SK-N-MC (cell line): Measurements from ENCODE around the gene PCSK5.
"Not testable (repeated sequence)": the region's sequence is repeated elsewhere in the genome, so short reads cannot be mapped to it uniquely, and the experiment has no call there.

Experiments used
- DNase-seq: peaks from one replicate; pipeline ENCODE4 v3.0.0-alpha.2; 2011; ENCODE audit warnings: low read depth, low spot score
- H3K27ac ChIP-seq: fragments of 200-600 bp; sonication (generic); 2 replicates; pipeline ENCODE4 v1.5.1; 2016; ENCODE audit warnings: mixed run types
- H3K36me3 ChIP-seq: fragments of 200-600 bp; sonication (generic); 2 replicates; pipeline ENCODE4 v1.6.1; 2017; ENCODE audit warnings: antibody characterized with exemption, low read length, mixed read lengths; ENCODE audit not compliant: insufficient read depth
- H3K4me3 ChIP-seq: fragments of 200-600 bp; sonication (generic); 2 replicates; pipeline ENCODE4 v1.5.1; 2016
- H3K9ac ChIP-seq: fragments of 200-600 bp; sonication (generic); 2 replicates; pipeline ENCODE4 v1.8.0; 2017; ENCODE audit warnings: mixed run types, mixed read lengths; ENCODE audit not compliant: insufficient read length
- H3K9me3 ChIP-seq: fragments of 200-600 bp; sonication (generic); 2 replicates; pipeline ENCODE4 v1.6.1; 2017; ENCODE audit warnings: low read depth, mild to moderate bottlenecking, antibody characterized with exemption, low read length, moderate library complexity, mixed read lengths
- EZH2 ChIP-seq: fragments of 200-600 bp; sonication (generic); IDR thresholded peaks from one replicate; pipeline ENCODE4 v1.6.1; 2017; ENCODE audit warnings: antibody characterized with exemption
- FOXP2 ChIP-seq: optimal IDR thresholded peaks from 2 replicates; pipeline ENCODE3; 2011; ENCODE audit warnings: mild to moderate bottlenecking, moderate library complexity; ENCODE audit not compliant: insufficient read depth; ENCODE audit errors: extremely low read length, control extremely low read depth
- POLR2AphosphoS5 ChIP-seq: IDR thresholded peaks from 2 replicates; pipeline ENCODE4 v1.6.1; 2012; ENCODE audit warnings: mild to moderate bottlenecking, low read depth, low read length, borderline replicate concordance

PCSK5 gene

GRCh38 chr9:76310577-76310976, 420.1 kb downstream of the PCSK5 start:
- Histone ChIP-seq H3K9ac (no peak overlapping the region), H3K36me3 (no peaks in the 10 kb centered on the region), H3K27ac (no peak overlapping the region), H3K4me3 (no peak overlapping the region), H3K9me3 (no peaks in the 10 kb centered on the region)
- no peak for TF ChIP-seq FOXP2
- TF ChIP-seq POLR2AphosphoS5: no peak
- TF ChIP-seq EZH2: no peak
- no peak for DNase-seq

- TF ChIP-seq POLR2AphosphoS5 (no peak), EZH2 (no peak), FOXP2 (no peak)
Measured at GRCh38 chr9:76310991-76311390, 420.5 kb downstream of the PCSK5 start.

GRCh38 chr9:76311537-76311936, 421.1 kb downstream of the PCSK5 start:
- TF ChIP-seq FOXP2 (no peak), EZH2 (no peak), POLR2AphosphoS5 (no peak)
- no peak for DNase-seq
- Histone ChIP-seq H3K4me3 (no peak overlapping the region), H3K9me3 (no peaks in the 10 kb centered on the region), H3K27ac (no peak overlapping the region), H3K36me3 (no peaks in the 10 kb centered on the region), H3K9ac (no peak overlapping the region)

More at GRCh38 chr9:76310991-76311390, 420.5 kb downstream of the PCSK5 start:
- no peak for DNase-seq
- Histone ChIP-seq H3K27ac (no peak overlapping the region), H3K36me3 (no peaks in the 10 kb centered on the region), H3K9me3 (no peaks in the 10 kb centered on the region), H3K9ac (no peak overlapping the region), H3K4me3 (no peak overlapping the region)

DNA sequence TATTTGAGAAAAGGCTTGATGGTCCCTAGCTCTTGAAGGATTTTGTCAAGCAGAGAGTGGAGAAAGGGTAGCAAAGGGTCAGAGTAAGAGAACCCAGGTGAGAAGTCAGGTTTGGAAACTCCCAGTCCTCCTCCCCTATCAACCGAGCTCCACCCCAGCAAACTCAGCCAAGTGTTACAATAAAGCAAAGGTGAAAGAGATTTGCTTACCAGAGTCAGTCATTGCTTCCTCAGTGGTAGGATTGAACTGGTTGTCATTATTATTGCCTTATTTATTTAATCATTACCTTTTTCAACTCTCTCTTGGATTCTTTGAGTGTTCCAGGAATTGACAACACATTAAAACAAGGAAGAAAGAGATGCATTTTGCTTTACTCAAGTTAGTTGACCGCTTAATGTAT, 423.3 kb downstream of the PCSK5 start:
- Histone ChIP-seq H3K9me3 (no peaks in the 10 kb centered on the region), H3K4me3 (no peak overlapping the region), H3K27ac (no peak overlapping the region), H3K9ac (no peak overlapping the region), H3K36me3 (no peaks in the 10 kb centered on the region)
- TF ChIP-seq POLR2AphosphoS5 (no peak), FOXP2 (no peak), EZH2 (no peak)
- DNase-seq: no peak

DNA sequence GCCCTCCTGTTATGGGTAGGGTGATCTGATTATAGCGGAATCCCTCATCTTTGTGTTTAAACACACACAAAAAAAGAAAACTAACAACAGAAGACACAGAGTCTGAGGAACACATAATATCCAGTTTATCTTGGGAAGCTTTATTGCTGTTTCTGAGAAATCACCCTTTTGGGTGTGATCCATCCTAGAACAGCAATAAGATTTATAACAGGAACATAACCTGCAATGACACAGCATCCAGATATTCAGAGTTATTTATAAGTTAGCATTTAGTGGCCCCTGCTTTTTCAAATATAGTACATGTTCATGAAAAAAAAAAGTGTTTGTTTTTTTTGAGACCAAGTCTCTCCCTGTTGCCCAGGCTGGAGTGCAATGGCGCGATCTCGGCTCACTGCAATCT, 423.8 kb downstream of the PCSK5 start:
- H3K4me3 ChIP-seq: no peak overlapping the region
- DNase-seq: no peak
- TF ChIP-seq EZH2 (no peak), FOXP2 (no peak), POLR2AphosphoS5 (no peak)
- H3K27ac ChIP-seq: no peak overlapping the region
- no peaks in the 10 kb centered on the region for H3K9me3 ChIP-seq
- no peaks in the 10 kb centered on the region for H3K36me3 ChIP-seq
- H3K9ac ChIP-seq: no peak overlapping the region

- no peaks in the 10 kb centered on the region for H3K36me3 ChIP-seq
- no peak overlapping the region for H3K9ac ChIP-seq
- no peak overlapping the region for H3K27ac ChIP-seq
- TF ChIP-seq EZH2 (no peak), FOXP2 (no peak), POLR2AphosphoS5 (no peak)
- no peak overlapping the region for H3K4me3 ChIP-seq
- H3K9me3 ChIP-seq: no peaks in the 10 kb centered on the region
- DNase-seq: no peak
Measured at GRCh38 chr9:76316069-76316468, 425.6 kb downstream of the PCSK5 start.

GRCh38 chr9:76319466-76319865, 429.0 kb downstream of the PCSK5 start:
- not testable (repeated sequence) for H3K36me3 ChIP-seq, H3K9me3 ChIP-seq, H3K27ac ChIP-seq, H3K4me3 ChIP-seq, DNase-seq, H3K9ac ChIP-seq

DNA sequence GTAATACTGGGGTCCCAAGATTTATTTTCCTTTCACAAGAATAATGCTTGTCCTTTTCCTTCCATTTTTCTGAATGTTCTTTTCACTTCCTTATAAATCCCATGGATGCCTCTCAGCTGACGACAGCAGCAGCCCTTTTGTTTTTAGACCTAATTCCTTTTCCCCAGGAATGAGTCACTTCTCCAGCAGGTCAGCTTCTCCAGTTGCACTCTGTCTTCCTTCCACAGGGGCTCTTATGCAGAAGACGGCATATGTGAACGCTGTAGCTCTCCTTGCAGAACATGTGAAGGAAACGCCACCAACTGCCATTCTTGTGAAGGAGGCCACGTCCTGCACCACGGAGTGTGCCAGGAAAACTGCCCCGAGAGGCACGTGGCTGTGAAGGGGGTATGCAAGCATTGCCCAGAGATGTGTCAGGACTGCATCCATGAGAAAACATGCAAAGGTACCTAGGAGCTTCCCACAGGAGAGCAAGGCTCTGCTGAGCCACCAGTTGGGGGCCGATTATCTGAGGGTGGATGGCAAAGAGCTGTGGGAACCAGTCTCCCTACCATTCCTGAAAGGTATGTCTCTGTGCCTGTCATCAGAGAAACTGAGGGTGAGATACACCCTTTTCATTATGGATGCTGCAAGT, 430.8 kb downstream of the PCSK5 start:
- Histone ChIP-seq H3K9ac (no peak overlapping the region), H3K27ac (no peak overlapping the region), H3K36me3 (no peaks in the 10 kb centered on the region), H3K9me3 (no peaks in the 10 kb centered on the region), H3K4me3 (no peak overlapping the region)
- DNase-seq: no peak
- no peak for TF ChIP-seq POLR2AphosphoS5
- TF ChIP-seq EZH2: no peak
- TF ChIP-seq FOXP2: no peak

DNA sequence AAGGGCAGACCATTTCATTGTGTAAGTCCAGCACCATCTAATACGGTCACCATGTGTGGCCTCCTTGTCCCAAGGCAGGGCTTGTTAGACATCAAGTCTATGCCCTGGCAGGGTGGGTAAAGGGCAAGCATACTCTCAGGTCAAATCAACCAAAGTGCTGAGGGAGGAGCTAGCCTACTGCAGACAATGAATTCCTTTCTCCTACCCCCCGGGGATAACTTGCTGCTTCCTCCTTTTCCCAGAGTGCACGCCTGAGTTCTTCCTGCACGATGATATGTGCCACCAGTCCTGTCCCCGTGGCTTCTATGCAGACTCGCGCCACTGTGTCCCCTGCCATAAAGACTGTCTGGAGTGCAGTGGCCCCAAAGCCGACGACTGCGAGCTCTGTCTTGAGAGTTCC, 432.3 kb downstream of the PCSK5 start:
- no peaks in the 10 kb centered on the region for H3K36me3 ChIP-seq
- no peak overlapping the region for H3K4me3 ChIP-seq
- no peak for DNase-seq
- no peak overlapping the region for H3K27ac ChIP-seq
- no peaks in the 10 kb centered on the region for H3K9me3 ChIP-seq
- no peak overlapping the region for H3K9ac ChIP-seq
- no peak for TF ChIP-seq EZH2
- TF ChIP-seq POLR2AphosphoS5: no peak
- no peak for TF ChIP-seq FOXP2

DNA sequence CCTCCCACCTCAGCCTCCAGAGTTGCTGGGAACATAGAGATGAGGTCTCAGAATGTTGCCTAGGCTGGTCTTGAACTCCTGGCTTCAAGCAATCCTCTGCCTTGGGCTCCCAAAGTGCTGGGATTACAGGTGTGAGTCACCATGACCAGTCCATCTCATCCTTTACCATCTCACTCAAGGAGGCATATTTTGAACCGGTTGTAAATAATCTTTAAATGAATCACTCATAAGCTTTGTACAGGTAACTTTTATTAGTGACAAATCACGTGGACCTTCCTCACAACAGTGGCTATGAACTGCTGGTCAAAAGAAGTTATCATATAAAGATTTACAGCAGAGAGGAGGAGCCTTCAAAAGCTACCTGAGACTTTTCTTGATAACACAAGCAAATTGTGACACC, 433.0 kb downstream of the PCSK5 start:
- no peak for TF ChIP-seq FOXP2
- no peak for TF ChIP-seq POLR2AphosphoS5
- TF ChIP-seq EZH2: no peak
- H3K27ac ChIP-seq: no peak overlapping the region
- H3K4me3 ChIP-seq: no peak overlapping the region
- no peak overlapping the region for H3K9ac ChIP-seq
- DNase-seq: no peak
- H3K36me3 ChIP-seq: no peaks in the 10 kb centered on the region
- no peaks in the 10 kb centered on the region for H3K9me3 ChIP-seq

GRCh38 chr9:76324030-76324429, 433.6 kb downstream of the PCSK5 start:
- not testable (repeated sequence) for H3K4me3 ChIP-seq, H3K9me3 ChIP-seq, H3K9ac ChIP-seq, H3K36me3 ChIP-seq, H3K27ac ChIP-seq, DNase-seq
